ENCODE measurements around the gene PAGR1. TPM values are rescaled to one million over a fixed set of nuclear protein-coding genes. Genes with fewer than 3 reads are reported as not detected.

The PAGR1 gene
- total and polyA plus RNA-seq, 9 of the 15 experiments (the other 6 are each of a cell fraction or from before 2014, with no cell fraction given), result 1.4 to 58.2 (median 16.8) TPM

DNA sequence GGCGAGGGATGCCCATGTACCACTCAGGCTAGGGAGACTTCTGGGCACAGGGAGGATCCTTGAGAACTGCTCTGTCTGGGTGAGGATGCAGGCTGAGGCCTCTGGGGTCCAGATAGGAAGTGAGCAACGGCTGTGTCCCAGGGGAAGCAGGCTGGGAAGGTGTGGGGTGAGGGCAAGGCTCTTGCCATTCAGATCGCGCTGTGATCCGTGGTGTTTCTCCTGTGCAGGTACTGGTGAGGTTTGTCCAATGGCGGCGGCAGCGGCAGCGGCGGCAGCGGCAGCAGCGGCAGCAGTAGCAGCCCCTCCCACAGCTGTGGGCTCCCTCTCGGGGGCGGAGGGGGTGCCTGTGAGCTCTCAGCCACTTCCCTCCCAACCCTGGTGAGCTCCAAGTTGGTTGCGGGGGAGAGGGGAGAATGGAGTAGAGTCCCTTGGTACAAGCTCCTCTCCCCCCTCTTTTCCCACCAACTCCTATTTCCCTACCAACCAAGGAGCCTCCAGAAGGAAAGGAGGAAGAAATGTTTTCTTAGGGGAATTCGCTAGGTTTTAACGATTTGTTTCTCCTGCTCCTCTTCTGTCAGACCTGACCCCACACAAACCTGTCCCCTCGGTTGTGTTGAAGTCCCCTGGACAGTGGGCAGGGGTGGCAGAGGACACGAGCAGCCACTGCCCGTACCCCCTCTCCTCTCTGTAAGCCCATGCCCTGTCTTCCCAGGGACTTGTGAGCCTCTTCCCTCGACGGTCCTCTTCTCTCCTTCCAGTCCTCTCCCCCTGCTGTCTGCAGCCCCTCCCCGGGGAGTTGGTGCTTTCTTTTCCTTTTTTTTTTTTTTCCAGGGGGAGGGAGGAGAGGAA, 5.9 kb upstream of the PAGR1 start:
- peak overlapping the region; percentile 91 for H3K4me2 ChIP-seq (ENCODE audit: insufficient read depth, low read length)
- 15% methylated on average over 15 of the region's 23 CpGs for WGBS (ENCODE audit: insufficient coverage, low coverage, missing lambda C conversion rate)
- BruUV-seq (replicated peaks), result no TSS peak
- ChIA-PET POLR2A (interaction anchor here (0.7 to 1.3 kb wide), 5 partner anchors 8 to 110 kb away, joined by 3 to 4 read pairs (median 3); no protein-coding TSS in a partner anchor), CTCF (ENCODE audit: low intra/inter-chr PET ratio) (no interaction called here)
- H3K9me1 ChIP-seq (ENCODE audit: control insufficient read depth, insufficient read depth, low read length), result no peaks in the 10 kb centered on the region
- H3K27ac ChIP-seq (ENCODE audit: extremely low read depth, low read depth, low read length), result peak overlapping the region; percentile 88
- H4K20me1 ChIP-seq (replicated peaks; ENCODE audit: control insufficient read depth, insufficient read depth, low read length), result peaks cover 23% of the 10 kb centered on the region; the same call in 1 of the 2 replicates
- H3K36me3 ChIP-seq (ENCODE audit: control insufficient read depth, insufficient read depth, low read length), result peaks cover 36% of the 10 kb centered on the region
- no peak overlapping the region for H2AFZ ChIP-seq (ENCODE audit: low read depth, low read length)
- H3K9me3 ChIP-seq (replicated peaks; ENCODE audit: control insufficient read depth, insufficient read depth, low read depth, low read length), result no peaks in the 10 kb centered on the region
- intact Hi-C loops (cut with micrococcal nuclease) (loop anchor here (10.0 kb wide), 1 partner anchor 215 kb away; the partner anchor contains the start of gene C16orf92), in situ Hi-C loops (cut with MboI) (no loop called here)
- H3K9ac ChIP-seq (ENCODE audit: insufficient read depth in 1 of 2, low read depth in 2 of 2, low read length in 2 of 2), result peak overlapping the region; percentile 30 to 100; a peak in 3 of 4 replicates
- no peaks in the 10 kb centered on the region for H3K27me3 ChIP-seq (ENCODE audit: control insufficient read depth in 2 of 2, insufficient read depth in 2 of 2, low read length in 2 of 2)
- ATAC-seq, result peak; percentile 2; the same call in 1 of the 3 replicates
- DNase-seq (ENCODE audit: extremely low read depth in 1 of 4, low spot score in 3 of 4), result peak in 2 of 4 experiments; percentile 53 to 65
- H3K4me3 ChIP-seq, result peak overlapping the region; percentile 60
- peaks cover 40 to 83% of the 10 kb centered on the region in 2 experiments for H3K4me1 ChIP-seq (replicated peaks in 1 of 2; ENCODE audit: control insufficient read depth in 2 of 2, insufficient read depth in 2 of 2, low read length in 2 of 2)
- FAIRE-seq, result peak; percentile 75
- peaks cover 40% of the 10 kb centered on the region for H3K79me2 ChIP-seq (ENCODE audit: control insufficient read depth, insufficient read depth, low read length)
- peak; percentile 75 for TF ChIP-seq EGR1 (conservative IDR thresholded peaks at IDR 0.05)
- TF ChIP-seq, protein P1, sequence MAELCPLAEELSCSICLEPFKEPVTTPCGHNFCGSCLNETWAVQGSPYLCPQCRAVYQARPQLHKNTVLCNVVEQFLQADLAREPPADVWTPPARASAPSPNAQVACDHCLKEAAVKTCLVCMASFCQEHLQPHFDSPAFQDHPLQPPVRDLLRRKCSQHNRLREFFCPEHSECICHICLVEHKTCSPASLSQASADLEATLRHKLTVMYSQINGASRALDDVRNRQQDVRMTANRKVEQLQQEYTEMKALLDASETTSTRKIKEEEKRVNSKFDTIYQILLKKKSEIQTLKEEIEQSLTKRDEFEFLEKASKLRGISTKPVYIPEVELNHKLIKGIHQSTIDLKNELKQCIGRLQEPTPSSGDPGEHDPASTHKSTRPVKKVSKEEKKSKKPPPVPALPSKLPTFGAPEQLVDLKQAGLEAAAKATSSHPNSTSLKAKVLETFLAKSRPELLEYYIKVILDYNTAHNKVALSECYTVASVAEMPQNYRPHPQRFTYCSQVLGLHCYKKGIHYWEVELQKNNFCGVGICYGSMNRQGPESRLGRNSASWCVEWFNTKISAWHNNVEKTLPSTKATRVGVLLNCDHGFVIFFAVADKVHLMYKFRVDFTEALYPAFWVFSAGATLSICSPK (IDR thresholded peaks at IDR 0.05; ENCODE audit: borderline replicate concordance), result no peak
- 0 out of 4 replicates have a peak, but pooled peaks of 1 of the 2 experiments have one; percentile 15 for TF ChIP-seq NONO (IDR thresholded peaks at IDR 0.05; ENCODE audit: low read depth in 2 of 2, low read length in 1 of 2)
- TF ChIP-seq ILF3 (IDR thresholded peaks at IDR 0.05; ENCODE audit: borderline replicate concordance), result no peak
- TF ChIP-seq, protein P2, sequence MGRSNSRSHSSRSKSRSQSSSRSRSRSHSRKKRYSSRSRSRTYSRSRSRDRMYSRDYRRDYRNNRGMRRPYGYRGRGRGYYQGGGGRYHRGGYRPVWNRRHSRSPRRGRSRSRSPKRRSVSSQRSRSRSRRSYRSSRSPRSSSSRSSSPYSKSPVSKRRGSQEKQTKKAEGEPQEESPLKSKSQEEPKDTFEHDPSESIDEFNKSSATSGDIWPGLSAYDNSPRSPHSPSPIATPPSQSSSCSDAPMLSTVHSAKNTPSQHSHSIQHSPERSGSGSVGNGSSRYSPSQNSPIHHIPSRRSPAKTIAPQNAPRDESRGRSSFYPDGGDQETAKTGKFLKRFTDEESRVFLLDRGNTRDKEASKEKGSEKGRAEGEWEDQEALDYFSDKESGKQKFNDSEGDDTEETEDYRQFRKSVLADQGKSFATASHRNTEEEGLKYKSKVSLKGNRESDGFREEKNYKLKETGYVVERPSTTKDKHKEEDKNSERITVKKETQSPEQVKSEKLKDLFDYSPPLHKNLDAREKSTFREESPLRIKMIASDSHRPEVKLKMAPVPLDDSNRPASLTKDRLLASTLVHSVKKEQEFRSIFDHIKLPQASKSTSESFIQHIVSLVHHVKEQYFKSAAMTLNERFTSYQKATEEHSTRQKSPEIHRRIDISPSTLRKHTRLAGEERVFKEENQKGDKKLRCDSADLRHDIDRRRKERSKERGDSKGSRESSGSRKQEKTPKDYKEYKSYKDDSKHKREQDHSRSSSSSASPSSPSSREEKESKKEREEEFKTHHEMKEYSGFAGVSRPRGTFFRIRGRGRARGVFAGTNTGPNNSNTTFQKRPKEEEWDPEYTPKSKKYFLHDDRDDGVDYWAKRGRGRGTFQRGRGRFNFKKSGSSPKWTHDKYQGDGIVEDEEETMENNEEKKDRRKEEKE (IDR thresholded peaks at IDR 0.05; ENCODE audit: borderline replicate concordance in 1 of 2, control insufficient read depth in 1 of 2, low read depth in 2 of 2, low read length in 1 of 2), result no peak
- no peak for TF ChIP-seq ZNF134 (CRISPR knock-in tag; conservative IDR thresholded peaks at IDR 0.05)
- TF ChIP-seq RBBP5 (IDR thresholded peaks at IDR 0.05; ENCODE audit: borderline replicate concordance, insufficient read depth, low read length, poor library complexity, severe bottlenecking), result peak; percentile 61
- TF ChIP-seq JUNB (CRISPR knock-in tag; conservative IDR thresholded peaks at IDR 0.05), result no peak
- TF ChIP-seq KDM5B (IDR thresholded peaks at IDR 0.05; ENCODE audit: insufficient replicate concordance, low read depth, low read length), result peak; percentile 30
- TF ChIP-seq RB1 (IDR thresholded peaks at IDR 0.05; ENCODE audit: low read depth), result peak; percentile 19; the same call in 1 of the 2 replicates
- 0 out of 2 replicates have a peak, but pooled peaks have one; percentile 8 for TF ChIP-seq TEAD4 (IDR thresholded peaks at IDR 0.05; ENCODE audit: low read length)
- no peak for TF ChIP-seq TEAD4 (CRISPR knock-in tag; IDR thresholded peaks at IDR 0.05; ENCODE audit: borderline replicate concordance)
- TF ChIP-seq RBFOX2 (IDR thresholded peaks at IDR 0.05; ENCODE audit: low read depth, low read length), result peak; percentile 40

Data from K562 (cell line).